Gastroesophageal sphincter (tissue), 3 donors: ENCODE data around the gene OR8B12.

Experiments used
- CTCF ChIP-seq, 4 experiments: fragments of 200-600 bp in 2 of 4; fragments of 450-650 bp in 2 of 4; sonication (generic) in 1 of 4; IDR thresholded peaks; one replicate each; pipeline ENCODE4 v1.5.1; 2017 to 2019; ENCODE audit warnings: antibody characterized with exemption in 4 of 4, mild to moderate bottlenecking in 2 of 4, moderate library complexity in 2 of 4
- POLR2AphosphoS5 ChIP-seq: sonication (generic); formaldehyde crosslinking; IDR thresholded peaks from one replicate; pipeline ENCODE4 v1.6.1; 2017; ENCODE audit warnings: antibody characterized with exemption

GRCh38 chr11:124519850-124520549 lies 23.5 kb downstream of the OR8B12 start:
- TF ChIP-seq POLR2AphosphoS5 (no peak), CTCF (IDR thresholded peaks at IDR 0.05) (no peak)
